GM18526 (cell line): ENCODE data around the gene MYRIP.

ENCODE experiments used
- POLR2A ChIP-seq: IDR thresholded peaks from 3 replicates; pipeline ENCODE4 v1.6.1; 2011; ENCODE audit not compliant: insufficient read length; ENCODE audit errors: extremely low read depth

MYRIP gene

DNA sequence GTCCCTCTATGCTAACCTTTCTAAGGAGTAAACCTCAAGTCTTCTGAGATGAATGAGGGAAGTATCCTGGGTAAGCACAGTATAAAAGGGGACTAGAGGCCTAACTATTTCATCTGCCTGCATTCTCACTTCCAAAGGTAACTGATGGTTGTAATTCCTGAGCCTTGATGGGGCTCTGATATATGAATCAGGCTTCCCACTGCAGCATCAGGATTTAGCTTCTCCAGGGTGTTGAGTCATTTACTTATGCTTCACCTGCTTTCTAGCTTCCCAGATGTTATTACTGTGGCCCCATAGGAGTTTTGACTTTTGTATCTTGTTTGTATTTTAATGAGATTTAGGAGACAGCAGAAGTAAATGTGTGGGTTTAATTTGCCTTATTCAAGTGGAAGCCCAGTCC lies 292.8 kb downstream of the MYRIP start:
- no peak for TF ChIP-seq POLR2A

DNA sequence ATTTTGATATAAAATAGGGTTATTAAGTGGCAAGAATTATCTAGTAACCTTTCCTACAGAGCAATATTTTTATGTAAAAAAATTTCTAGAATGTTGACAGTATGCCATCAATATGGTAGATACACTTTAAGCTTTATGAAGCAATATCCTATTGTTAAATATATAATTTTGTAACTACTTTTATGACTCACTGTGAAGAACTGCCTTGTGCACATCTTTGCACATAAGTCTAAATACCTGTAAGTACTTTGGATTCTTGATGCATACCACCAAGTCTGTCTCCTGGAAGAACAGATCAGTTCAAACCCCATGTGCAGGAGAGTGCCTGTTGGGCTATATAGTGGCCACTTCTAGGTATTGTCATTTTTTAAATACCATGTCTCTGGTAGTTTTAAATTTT lies 294.4 kb downstream of the MYRIP start:
- TF ChIP-seq POLR2A = no peak

DNA sequence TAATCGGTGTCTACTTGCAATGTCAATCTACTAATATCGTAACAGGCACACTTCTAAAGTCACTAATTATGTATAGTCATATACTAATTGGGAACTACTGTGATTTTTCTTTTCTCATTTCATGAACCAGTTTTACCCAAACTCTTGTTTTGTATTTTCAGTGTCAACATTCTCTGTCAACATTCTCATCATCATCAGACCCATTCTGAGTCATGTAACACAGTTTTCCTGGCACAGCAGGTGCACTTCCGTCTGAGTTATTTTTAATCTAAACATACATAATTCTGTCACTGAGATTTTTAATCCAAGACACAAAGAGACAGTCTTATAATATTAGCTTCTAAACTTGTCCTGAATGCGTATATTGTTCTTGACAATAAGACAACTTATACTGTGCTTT lies 295.0 kb downstream of the MYRIP start:
- no peak for TF ChIP-seq POLR2A

DNA sequence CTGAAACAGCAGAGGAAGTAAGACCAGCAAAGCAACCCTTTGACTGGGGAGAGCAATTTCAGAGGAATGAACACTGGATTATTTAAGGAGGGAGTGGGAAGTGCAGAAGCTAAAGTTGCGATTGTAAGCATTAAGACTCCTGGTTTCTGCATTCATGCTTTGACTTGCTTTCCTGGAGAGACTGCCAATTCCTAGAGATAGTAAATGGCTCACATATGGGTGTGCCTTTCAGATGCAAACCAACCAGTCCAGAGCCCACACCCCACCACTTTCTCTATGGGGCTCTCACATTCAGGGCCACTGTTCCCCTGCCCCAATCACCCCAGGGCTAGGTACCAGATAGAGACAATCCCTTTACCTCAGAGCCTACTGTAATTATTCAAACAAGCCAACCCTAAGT lies 299.2 kb downstream of the MYRIP start:
- TF ChIP-seq POLR2A = no peak

DNA sequence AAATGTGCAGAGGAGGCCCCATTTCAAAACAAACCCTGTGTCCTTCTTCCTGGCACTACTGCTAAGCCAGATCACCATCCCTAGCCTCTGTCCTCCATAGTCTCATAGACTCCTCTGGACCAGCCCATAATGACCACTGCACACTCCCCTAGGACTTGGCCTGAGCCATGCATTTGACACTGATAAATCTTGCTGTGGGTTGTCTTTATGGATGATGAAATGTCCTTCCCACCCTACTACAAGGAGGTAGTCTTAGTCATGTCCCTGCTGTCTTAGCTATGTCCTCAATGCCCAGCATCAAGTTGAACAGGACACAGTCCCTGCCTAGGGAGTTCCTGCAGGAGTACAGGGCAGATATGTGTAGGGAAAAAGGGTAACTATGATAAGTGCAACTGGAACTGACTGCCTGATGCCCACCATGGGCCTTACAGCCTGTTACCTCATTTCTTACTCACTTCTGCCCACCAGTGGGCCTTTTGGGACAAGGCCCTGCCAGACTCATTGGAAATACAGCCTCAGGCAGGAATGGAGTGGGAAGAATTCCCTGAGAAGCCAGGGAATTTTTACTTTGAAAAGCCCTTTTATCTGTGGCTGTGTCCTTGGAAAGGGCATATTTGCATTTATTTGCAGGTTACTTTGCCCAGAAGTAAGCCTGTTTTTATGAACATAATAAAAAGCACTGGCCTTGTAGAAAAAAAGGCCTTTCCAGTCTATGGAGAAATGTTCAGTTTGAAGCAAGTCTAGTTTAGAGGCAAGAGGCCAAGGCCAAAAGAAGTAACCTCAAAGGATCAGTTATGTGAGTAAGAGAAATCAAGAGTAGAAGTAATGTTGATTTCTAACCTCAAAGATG lies 300.5 kb downstream of the MYRIP start:
- no peak for TF ChIP-seq POLR2A

DNA sequence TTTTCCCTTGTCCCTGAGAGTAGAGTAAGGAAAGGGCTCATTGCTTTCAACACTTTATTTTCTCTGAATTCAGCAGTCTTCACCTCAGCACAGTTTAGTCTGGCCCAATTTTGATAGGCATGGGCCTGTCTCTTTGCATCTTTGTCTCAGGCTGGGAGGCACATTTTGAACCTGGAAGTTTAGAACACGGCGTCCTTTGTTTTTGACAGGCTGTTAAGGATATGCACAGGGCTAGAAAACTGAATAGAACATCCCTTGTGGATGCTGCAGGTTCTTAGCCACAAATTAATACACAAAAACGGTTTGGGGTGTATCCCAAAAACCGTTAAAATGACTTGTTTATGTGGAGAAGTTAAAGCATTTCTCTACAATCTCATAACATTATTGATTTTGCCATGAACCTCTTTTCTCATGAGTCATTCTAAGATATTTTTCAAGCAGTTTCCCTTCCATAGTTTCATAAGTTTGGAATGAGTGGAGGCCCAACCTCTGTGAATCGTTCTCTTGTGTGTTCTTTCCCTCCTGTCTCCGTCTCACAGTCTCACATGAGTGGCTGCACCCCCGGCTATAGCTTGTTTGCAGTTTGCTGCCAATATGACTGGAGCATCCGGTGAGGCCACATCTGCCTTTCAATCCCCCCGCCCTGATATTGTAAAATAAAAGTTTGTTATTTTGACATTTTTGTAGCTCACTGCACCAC lies 307.2 kb downstream of the MYRIP start:
- no peak for TF ChIP-seq POLR2A

DNA sequence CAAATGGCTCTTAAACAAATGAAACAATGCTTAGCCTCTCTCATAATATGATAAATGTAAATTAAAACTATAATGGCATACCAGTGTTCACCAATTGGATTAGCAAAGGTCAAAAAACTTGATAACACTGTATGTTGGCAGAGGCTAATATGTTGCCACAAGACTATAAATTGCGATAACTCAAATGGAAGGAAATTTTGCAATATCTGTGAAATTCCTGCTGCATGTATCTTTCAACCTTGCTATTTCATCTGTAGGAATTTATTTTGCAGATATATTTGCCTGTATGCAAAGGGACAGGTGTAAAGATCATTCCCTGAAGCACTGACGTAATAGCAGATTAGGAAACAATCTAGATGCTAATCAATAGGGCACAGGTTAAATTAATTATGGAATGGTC lies 308.7 kb downstream of the MYRIP start:
- no peak for TF ChIP-seq POLR2A

DNA sequence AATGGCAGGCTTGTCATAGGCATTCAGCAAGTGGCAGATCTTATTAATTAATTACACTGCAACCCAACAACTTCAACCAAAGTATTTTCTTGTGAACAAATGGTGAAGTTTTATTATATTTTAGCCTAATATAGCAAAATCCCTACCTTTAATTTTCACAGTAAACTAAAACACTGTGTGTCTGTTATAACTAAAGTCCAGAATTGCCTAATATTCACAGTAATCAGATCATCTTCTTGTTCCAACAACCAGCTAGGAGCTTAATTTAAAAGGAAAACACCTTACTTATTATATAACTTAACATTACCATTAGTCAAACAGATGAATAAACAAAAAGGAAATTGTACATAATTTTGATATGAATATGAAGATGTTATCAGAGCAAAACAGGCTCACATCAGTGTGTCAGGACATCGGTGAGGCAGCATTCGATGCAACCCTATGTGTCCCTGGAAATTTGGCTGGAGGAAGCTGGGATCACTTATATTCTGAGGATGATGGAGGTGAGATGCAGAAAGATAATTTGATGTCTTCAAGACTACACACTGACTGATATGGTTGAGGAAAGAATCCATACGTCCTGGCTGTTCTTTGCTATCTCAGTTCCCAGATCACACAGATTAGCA lies 310.8 kb downstream of the MYRIP start:
- no peak for TF ChIP-seq POLR2A

DNA sequence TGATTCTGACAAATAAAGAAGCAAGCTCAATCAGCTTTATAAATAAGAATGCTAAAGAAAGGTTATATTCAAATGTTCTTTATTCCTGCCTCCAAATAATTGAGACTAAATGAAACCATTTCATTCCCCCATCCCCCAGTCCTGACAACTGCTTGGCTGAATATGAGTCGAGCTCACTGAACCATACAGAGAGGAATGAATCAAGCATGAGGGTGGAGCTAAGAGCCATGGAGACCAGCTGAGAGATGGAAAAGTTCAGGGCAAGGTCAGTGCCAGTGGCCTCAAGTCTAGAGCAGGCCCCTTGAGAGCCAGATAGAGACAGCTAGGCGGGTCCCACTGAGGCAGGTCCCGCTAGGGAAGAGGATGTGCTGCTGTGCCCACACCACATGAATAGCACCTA lies 311.4 kb downstream of the MYRIP start:
- no peak for TF ChIP-seq POLR2A

DNA sequence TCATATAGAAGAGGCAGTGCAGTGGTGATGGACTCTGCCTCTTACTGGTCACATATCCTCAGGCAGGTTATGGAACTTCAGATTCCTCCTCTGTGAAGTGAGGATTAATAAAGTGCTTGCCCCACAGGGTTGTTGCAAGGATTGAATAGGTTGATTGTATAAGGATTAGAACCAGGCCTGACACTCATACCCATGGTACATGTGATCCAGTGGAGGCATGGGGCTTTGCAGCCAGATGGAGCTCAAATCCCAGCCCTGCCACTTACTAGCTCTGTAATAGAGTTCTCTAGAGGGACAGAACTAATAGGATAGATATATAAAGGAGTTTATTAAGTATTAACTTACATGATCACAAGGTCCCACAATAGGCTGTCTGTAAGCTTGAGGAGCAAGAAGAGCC lies 315.5 kb downstream of the MYRIP start:
- TF ChIP-seq POLR2A = no peak

DNA sequence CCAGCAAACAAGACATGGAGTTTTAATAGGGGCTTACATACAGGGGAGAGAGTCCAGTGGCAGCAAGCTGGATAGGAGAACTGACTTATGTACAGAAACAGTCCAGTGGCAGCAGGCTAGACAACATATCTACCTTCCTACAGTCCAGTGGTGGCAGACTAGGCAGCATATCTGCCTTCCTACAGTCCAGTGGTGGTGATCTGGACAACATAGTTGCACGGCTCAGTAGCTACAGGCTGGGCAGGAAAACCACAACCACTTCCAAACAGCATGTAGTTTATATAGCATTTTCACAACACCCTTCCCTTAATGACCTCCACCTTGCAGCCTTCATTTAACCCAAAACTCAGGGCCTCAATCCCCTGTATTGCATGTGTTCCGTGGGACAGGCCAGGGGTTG lies 318.8 kb downstream of the MYRIP start:
- TF ChIP-seq POLR2A = no peak

DNA sequence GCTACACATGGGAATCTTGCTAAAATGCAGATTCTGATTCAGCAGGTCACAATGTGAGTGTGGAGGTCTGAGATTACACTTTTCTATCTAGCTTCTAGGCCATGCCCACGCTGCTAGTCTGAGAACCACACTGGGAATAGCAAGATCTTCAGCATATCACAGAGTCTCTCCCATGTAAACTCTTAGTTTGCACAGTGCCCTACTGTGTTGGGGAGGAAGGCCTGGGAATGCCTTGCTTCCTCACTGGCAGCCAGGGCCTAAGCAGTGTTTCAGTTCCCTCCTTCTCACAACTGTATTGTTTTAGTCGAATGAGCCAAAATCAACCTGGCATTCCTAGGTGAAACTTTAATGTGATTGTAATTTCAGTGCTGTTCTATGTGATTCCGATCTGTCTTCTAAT lies 320.1 kb downstream of the MYRIP start:
- no peak for TF ChIP-seq POLR2A

DNA sequence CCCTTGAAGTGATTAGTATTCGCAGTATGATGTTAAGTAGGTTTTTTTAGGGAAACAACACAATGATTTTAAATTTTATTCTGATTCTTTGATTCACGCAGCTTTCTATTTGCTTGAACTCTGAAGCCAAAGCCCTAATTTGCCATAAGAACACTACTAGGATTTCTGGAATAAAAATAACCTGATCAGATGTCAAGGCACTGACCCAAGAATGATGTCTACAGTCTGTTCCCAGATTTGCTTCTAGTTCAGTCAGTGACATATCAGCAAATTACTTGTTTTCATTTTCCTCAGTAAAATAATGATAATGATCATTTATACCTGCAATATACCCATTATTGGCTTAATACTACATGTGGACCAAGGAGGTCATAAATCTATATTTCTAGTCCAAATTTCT lies 320.6 kb downstream of the MYRIP start:
- TF ChIP-seq POLR2A = no peak

DNA sequence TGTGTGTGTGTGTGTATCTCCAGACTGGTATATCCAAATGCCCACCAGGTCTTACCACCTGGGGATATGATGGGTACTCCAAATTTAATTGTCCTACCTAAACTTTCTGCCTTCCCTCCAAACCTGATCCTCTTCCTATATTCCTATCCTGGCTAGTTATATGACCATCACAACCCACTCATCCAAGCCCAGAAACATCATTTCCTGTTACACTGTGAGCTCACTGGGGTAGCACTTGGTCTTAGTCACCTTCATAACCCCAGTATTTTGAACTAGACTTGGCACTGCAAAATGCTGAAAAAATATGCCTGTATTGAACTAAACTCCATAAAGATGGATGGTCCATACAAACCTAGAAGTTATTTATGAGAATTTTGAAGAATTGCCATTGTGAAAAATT lies 321.3 kb downstream of the MYRIP start:
- no peak for TF ChIP-seq POLR2A

DNA sequence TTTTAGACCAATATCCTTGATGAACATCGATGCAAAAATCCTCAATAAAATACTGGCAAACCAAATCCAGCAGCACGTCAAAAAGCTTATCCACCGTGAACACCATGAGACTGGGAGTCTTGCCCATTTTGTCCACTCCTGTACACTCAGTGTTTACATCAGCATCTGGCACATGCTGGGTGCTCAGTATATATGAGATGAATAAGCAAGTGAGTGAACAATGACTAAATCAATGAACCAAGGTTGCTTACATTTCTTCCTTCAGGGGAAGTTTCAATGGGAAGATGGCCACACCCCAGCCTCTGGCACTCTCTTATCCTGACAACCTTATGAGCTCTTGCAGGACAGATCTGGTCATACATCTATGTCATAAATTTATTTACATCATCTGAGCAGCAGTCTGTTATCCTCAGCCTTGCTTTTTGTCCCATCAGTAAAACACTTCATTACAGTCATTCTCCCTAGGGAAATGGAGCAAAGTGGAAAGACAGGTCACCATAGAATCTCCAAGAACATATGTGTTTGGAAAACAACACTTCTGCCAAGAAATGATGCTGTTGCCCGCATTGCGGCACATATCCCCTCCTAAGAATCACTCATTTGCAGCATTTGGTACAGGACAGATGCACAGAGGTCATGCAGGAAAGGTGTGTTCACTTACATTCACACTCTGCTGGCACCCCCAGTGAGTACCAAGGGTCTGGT lies 328.3 kb downstream of the MYRIP start:
- TF ChIP-seq POLR2A = no peak
